Measurements from ENCODE around the gene GGCX. TPM values are rescaled to one million over a fixed set of nuclear protein-coding genes. Genes with fewer than 3 reads are reported as not detected.
A peak's percentile ranks its signal among the peaks of the same experiment; 100 is the strongest.

Gene GGCX
- total and polyA plus RNA-seq, 9 of the 15 experiments (the other 6 are each of a cell fraction or from before 2014, with no cell fraction given): 14.4 to 47.1 (median 28.1) TPM

DNA sequence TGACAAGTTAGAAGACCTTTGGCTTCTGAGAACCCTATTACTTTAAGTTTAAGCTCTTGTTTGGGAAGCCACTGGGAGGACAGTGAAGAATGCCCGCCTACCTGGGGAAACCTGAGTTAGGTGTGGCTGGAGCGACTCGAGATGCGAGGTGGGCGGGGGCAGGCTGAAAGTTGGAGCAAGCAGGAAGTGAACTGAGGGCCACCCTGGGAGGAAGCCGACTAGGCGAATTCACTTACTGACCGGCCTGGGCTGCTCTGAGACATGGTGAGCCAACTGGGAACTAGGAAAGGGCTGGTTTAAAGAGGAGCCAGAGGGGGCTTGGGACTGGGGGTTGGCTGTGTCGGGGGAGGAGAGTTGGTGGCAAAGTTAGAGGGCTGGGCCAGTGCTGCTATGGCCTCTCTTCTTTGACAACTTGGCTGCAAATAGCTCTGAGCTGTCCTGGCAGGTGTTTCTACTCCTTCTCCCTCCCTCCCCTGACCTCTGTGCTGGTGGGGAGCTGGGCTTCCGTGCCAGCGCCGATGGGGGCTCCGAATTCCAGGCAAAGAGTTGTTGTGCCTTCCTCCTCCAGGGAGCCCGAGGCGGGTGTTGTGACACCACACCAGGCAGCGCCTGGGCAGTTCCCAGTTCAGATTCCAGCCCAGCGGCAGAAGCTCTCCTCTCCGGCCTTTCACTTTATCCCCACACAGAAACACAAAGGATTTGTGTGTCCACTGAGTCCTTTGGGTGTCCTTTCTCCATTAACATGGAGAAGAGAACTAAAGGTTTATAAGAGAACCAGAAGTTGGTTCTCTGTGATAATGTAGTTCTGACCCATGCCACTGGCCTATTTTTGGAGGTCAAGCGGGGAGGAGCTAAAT lies 16.3 kb upstream of the GGCX start, which contains the start of gene VAMP8 (continued):
- TF ChIP-seq MGA (IDR thresholded peaks at IDR 0.05) (no peak), SP2 (IDR thresholded peaks at IDR 0.05; ENCODE audit: extremely low read depth, low read depth, low read length, poor library complexity, severe bottlenecking) (no peak), ARID4B (CRISPR knock-in tag; IDR thresholded peaks at IDR 0.05) (0 out of 2 replicates have a peak, but pooled peaks have one; percentile 36), RFX7 (CRISPR knock-in tag; IDR thresholded peaks at IDR 0.05) (no peak), HINFP (tag; conservative IDR thresholded peaks at IDR 0.05; ENCODE audit: low read depth) (no peak), ZNF3 (CRISPR knock-in tag; IDR thresholded peaks at IDR 0.05) (no peak), ZC3H4 (CRISPR knock-in tag; IDR thresholded peaks at IDR 0.05; ENCODE audit: borderline replicate concordance) (no peak), ZFPM2 (CRISPR knock-in tag; IDR thresholded peaks at IDR 0.05) (no peak)

Measured in K562 (cell line).